Spleen (tissue), 7 donors: ENCODE results near the gene AGBL3.

ENCODE experiments used
- CTCF ChIP-seq, 11 experiments: fragments of 200-600 bp in 7 of 11; fragments of 450-650 bp in 4 of 11; sonication (generic) in 4 of 11; IDR thresholded peaks in 8 of 11; conservative IDR thresholded peaks in 3 of 11; 1 replicate in 7 of 11; 2 replicates in 4 of 11; pipeline versions ENCODE4 v1.4.0 to v1.8.0; 2016 to 2021; ENCODE audit warnings: antibody characterized with exemption in 11 of 11, inconsistent platforms in 4 of 11, mild to moderate bottlenecking in 1 of 11
- POLR2A ChIP-seq, 3 donors: fragments of 450-650 bp; IDR thresholded peaks; one replicate each; pipeline ENCODE4 v1.5.1; 2017; ENCODE audit warnings: antibody characterized with exemption in 3 of 3, mild to moderate bottlenecking in 1 of 3
- POLR2AphosphoS5 ChIP-seq, 3 donors: sonication (generic); formaldehyde crosslinking; IDR thresholded peaks; one replicate each; pipeline ENCODE4 v1.5.1; 2017; ENCODE audit warnings: antibody characterized with exemption in 3 of 3
- donor health status: DM: no; HTN: no; CAD: no; lungs with moderate emphysema.
- donor health status: DM: no; HTN: no; CAD: no.
- donor health status: DM: no; HTN: no; CAD: no.

- TF ChIP-seq POLR2AphosphoS5 (IDR thresholded peaks at IDR 0.05) (no peak), CTCF (IDR thresholded peaks at IDR 0.05 in 8 of 11, conservative IDR thresholded peaks at IDR 0.05 in 3 of 11) (no peak), POLR2A (IDR thresholded peaks at IDR 0.05) (no peak)
These were observed 11.0 kb downstream of the AGBL3 start for GRCh38 chr7:134997214-134997885.
